ENCODE results near the gene PON2. TPM values are rescaled to one million over a fixed set of nuclear protein-coding genes. Genes with fewer than 3 reads are reported as not detected.

The PON2 gene
- total RNA-seq, 1 experiment from 2014 or later: 44.0 TPM

DNA sequence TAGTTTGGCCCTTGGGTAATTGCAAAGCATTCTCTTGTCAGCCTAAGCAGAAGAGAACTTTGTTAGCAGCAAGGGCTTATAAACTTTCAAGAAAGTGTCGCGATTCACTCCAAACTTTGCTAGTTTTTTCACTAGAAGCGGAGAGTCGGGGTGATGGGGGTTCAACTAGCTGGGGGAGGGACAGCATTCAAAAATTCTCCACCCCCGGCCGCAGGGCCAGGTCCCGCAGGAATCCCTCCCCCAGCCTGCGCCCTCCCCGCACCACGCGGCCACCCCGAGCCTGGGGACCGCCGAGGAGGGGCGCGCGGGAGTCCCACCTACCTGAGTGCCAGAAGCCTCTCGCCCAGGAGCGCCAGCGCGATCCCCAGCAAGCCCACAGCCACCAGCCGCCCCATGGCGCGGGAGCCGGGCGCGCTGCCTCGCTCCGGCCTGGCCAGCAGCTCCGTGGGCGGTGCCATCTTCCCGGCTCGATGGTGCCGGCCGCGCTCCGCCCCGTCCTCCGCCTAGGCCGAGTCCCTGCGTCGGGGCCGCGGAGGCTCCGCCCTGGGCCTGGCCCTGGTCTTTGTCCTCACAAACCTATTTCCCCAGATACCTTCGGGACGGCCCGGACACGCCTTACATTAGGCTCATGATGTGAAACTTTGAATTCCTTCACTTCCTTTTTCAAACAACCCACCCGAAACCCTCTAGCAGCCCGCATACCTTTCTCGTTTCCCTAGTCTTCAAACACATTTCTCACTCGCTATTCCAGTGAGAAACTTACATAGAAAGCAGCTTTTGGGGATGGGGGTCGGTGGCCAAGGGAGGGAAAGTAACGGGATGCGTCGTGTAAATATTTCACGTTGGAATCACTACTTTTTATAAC is at the start of gene PON2 (continued):
- TF ChIP-seq REST (IDR thresholded peaks at IDR 0.05; ENCODE audit: low read depth) (no peak), ZNF274 (IDR thresholded peaks at IDR 0.05; ENCODE audit: low read depth, low read length) (no peak)

- H4K20me1 ChIP-seq (ENCODE audit: insufficient read depth): no peaks in the 10 kb centered on the region
- H3K9me2 ChIP-seq (ENCODE audit: insufficient read depth): no peaks in the 10 kb centered on the region
- ChIA-PET CTCF (interaction anchor here (0.9 to 2.0 kb wide), 2 partner anchors 205 to 208 kb away, joined by 4 read pairs; no protein-coding TSS in a partner anchor), RAD21 (ENCODE audit: low non-redundant PET in 1 of 2, low total read pairs in 2 of 2, uncharacterized antibody in 2 of 2, unreplicated experiment in 2 of 2) (no interaction called here), POLR2A (no interaction called here)
- intact Hi-C loops (cut with micrococcal nuclease): no loop called here
- no peaks in the 10 kb centered on the region for H3K4me1 ChIP-seq (ENCODE audit: control insufficient read depth in 1 of 2, insufficient read depth in 2 of 2, low read length in 2 of 2)
- no TSS peak for BruUV-seq (replicated peaks)
- ATAC-seq (no peak), DNase-seq (ENCODE audit: low read depth, low spot score) (no peak)
- no peak overlapping the region for H2AFZ ChIP-seq (ENCODE audit: low read depth, low read length, poor library complexity, severe bottlenecking)
- H3K4me2 ChIP-seq (ENCODE audit: low read length): no peak overlapping the region
- no peaks in the 10 kb centered on the region for H3K27me3 ChIP-seq (ENCODE audit: insufficient read depth, low read length)
- H3K36me3 ChIP-seq (ENCODE audit: control insufficient read depth in 1 of 2, insufficient read depth in 2 of 2, low read length in 2 of 2): no peaks in the 10 kb centered on the region
- H3K27ac ChIP-seq (ENCODE audit: low read depth, low read length): no peak overlapping the region
- H3K9me3 ChIP-seq (ENCODE audit: control insufficient read depth in 1 of 2, insufficient read depth in 1 of 2, low read depth in 1 of 2, low read length in 2 of 2): no peaks in the 10 kb centered on the region
- H3K9ac ChIP-seq (ENCODE audit: low read length): no peak overlapping the region
- no peak overlapping the region for H3K4me3 ChIP-seq (replicated peaks in 1 of 2; ENCODE audit: low read depth in 1 of 2, low read length in 2 of 2)
- no peaks in the 10 kb centered on the region for H3K79me2 ChIP-seq (ENCODE audit: insufficient read depth, low read length)
- no peak for TF ChIP-seq EZH2 (IDR thresholded peaks at IDR 0.05)
- TF ChIP-seq ZNF274 (IDR thresholded peaks at IDR 0.05; ENCODE audit: low read depth, low read length): no peak
- no peak for TF ChIP-seq JUND (IDR thresholded peaks at IDR 0.05)
- no peak for TF ChIP-seq TCF7L2 (IDR thresholded peaks at IDR 0.05; ENCODE audit: borderline replicate concordance, extremely low read depth, insufficient read depth, insufficient read length)
- no peak for TF ChIP-seq CBX3 (IDR thresholded peaks at IDR 0.05; ENCODE audit: low read depth)
- no peak for TF ChIP-seq SP1 (IDR thresholded peaks at IDR 0.05; ENCODE audit: low read depth)
- TF ChIP-seq ZFX (IDR thresholded peaks at IDR 0.05): no peak
- no peak for TF ChIP-seq POLR2A (IDR thresholded peaks at IDR 0.05; ENCODE audit: borderline replicate concordance, extremely low read depth, insufficient read depth, insufficient read length)
- no peak for TF ChIP-seq REST (IDR thresholded peaks at IDR 0.05; ENCODE audit: low read depth)
- no peak for TF ChIP-seq ELF1 (IDR thresholded peaks at IDR 0.05; ENCODE audit: borderline replicate concordance, low read depth)
- no peak for TF ChIP-seq EGR1 (IDR thresholded peaks at IDR 0.05; ENCODE audit: low read depth)
- no peak for TF ChIP-seq POLR2AphosphoS5 (IDR thresholded peaks at IDR 0.05; ENCODE audit: low read depth, low read length)
- TF ChIP-seq CEBPB (IDR thresholded peaks at IDR 0.05; ENCODE audit: low read depth): no peak
- no peak for TF ChIP-seq YY1 (IDR thresholded peaks at IDR 0.05; ENCODE audit: extremely low read depth, insufficient replicate concordance, low read depth, low read length)
- TF ChIP-seq, protein P1, sequence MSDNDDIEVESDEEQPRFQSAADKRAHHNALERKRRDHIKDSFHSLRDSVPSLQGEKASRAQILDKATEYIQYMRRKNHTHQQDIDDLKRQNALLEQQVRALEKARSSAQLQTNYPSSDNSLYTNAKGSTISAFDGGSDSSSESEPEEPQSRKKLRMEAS (IDR thresholded peaks at IDR 0.05): no peak
Observed at GRCh38 chr7:95482424-95482823, 47.6 kb upstream of the PON2 start.

Data from HCT116 (cell line).